WTC11 (cell line): ENCODE measurements around the gene KSR2. TPM values are rescaled to one million over a fixed set of nuclear protein-coding genes. Genes with fewer than 3 reads are reported as not detected.

Source experiments
- ATAC-seq: fragments of 200-7000 bp; cut with Tn5 transposase; 2 replicates; pipeline ENCODE4 v1.10.0; 2021; ENCODE audit warnings: mild to moderate bottlenecking, moderate library complexity
- CTCF ChIA-PET: fragments of 300-600 bp; sonication (Branson Sonifier 250); formaldehyde crosslinking; loops from one replicate; lab custom pipeline; 2021; ENCODE audit warnings: antibody characterized with exemption; lab: Charles Lee
- POLR2A ChIA-PET: fragments of 350-600 bp; sonication (Branson Sonifier 250); formaldehyde crosslinking; loops from one replicate; lab custom pipeline; 2021; ENCODE audit warnings: antibody characterized with exemption; lab: Charles Lee
- DNase-seq: peaks from one replicate; pipeline ENCODE4 v3.0.0; 2021; ENCODE audit warnings: low spot score
- H3K27ac Mint-ChIP-seq: 2 replicates; pipeline ENCODE4 v1.8.0; 2021; ENCODE audit warnings: mixed read lengths
- H3K27me3 Mint-ChIP-seq: 2 replicates; pipeline ENCODE4 v1.8.0; 2021; ENCODE audit warnings: low read depth, mild to moderate bottlenecking, moderate library complexity, mixed read lengths
- H3K36me3 Mint-ChIP-seq: 2 replicates; pipeline ENCODE4 v1.8.0; 2021; ENCODE audit warnings: mixed read lengths
- H3K4me1 Mint-ChIP-seq: 2 replicates; pipeline ENCODE4 v1.8.0; 2022; ENCODE audit warnings: mixed read lengths
- H3K4me3 Mint-ChIP-seq: 2 replicates; pipeline ENCODE4 v1.8.0; 2021; ENCODE audit warnings: mild to moderate bottlenecking, moderate library complexity, mixed read lengths
- H3K9me3 Mint-ChIP-seq: 2 replicates; pipeline ENCODE4 v1.8.0; 2021; ENCODE audit warnings: mixed read lengths
- ATF1 ChIP-seq: sonication (generic); formaldehyde crosslinking; IDR thresholded peaks from 2 replicates; pipeline ENCODE4 v1.8.1; 2023; ENCODE audit warnings: mild to moderate bottlenecking, moderate library complexity, missing genetic modification reagents
- ELF4 ChIP-seq: sonication (generic); formaldehyde crosslinking; IDR thresholded peaks from 2 replicates; pipeline ENCODE4 v1.8.1; 2022; ENCODE audit warnings: low read depth, mild to moderate bottlenecking, moderate library complexity, missing genetic modification reagents
- GTF2I ChIP-seq: fragments of 250-450 bp; sonication (Bioruptor Pico); conservative IDR thresholded peaks from 2 replicates; pipeline ENCODE4 v1.4.0; 2021; ENCODE audit warnings: mild to moderate bottlenecking
- IRF1 ChIP-seq: sonication (generic); formaldehyde crosslinking; IDR thresholded peaks from 2 replicates; pipeline ENCODE4 v1.8.0; 2023; ENCODE audit warnings: missing genetic modification reagents
- JAZF1 ChIP-seq: fragments of 250-450 bp; sonication (Bioruptor Pico); IDR thresholded peaks from 2 replicates; pipeline ENCODE4 v1.9.0; 2021; ENCODE audit warnings: moderate library complexity, mild to moderate bottlenecking, inconsistent platforms
- JUN ChIP-seq: sonication (generic); formaldehyde crosslinking; IDR thresholded peaks from 2 replicates; pipeline ENCODE4 v1.8.0; 2023; ENCODE audit warnings: mild to moderate bottlenecking, missing genetic modification reagents
- NFATC4 ChIP-seq: fragments of 250-450 bp; sonication (Bioruptor Pico); IDR thresholded peaks from 2 replicates; pipeline ENCODE4 v1.9.0; 2021; ENCODE audit warnings: mild to moderate bottlenecking
- NFYB ChIP-seq: sonication (generic); formaldehyde crosslinking; conservative IDR thresholded peaks from 2 replicates; pipeline ENCODE4 v1.8.0; 2022; ENCODE audit warnings: low read depth, missing genetic modification reagents
- OVOL2 ChIP-seq: fragments of 250-450 bp; sonication (Bioruptor Pico); IDR thresholded peaks from 2 replicates; pipeline ENCODE4 v1.9.0; 2021; ENCODE audit warnings: mild to moderate bottlenecking, borderline replicate concordance
- PRDM15 ChIP-seq: sonication (generic); formaldehyde crosslinking; IDR thresholded peaks from 2 replicates; pipeline ENCODE4 v1.8.0; 2022; ENCODE audit warnings: missing genetic modification reagents
- SMAD3 ChIP-seq: sonication (generic); formaldehyde crosslinking; IDR thresholded peaks from 2 replicates; pipeline ENCODE4 v1.8.0; 2022; ENCODE audit warnings: missing genetic modification reagents, mild to moderate bottlenecking, borderline replicate concordance
- TEAD1 ChIP-seq: sonication (generic); formaldehyde crosslinking; IDR thresholded peaks from 2 replicates; pipeline ENCODE4 v1.8.0; 2022; ENCODE audit warnings: mild to moderate bottlenecking, missing genetic modification reagents
- ZBTB21 ChIP-seq: sonication (generic); formaldehyde crosslinking; IDR thresholded peaks from 2 replicates; pipeline ENCODE4 v1.8.1; 2023; ENCODE audit warnings: mild to moderate bottlenecking, missing genetic modification reagents, borderline replicate concordance
- ZBTB43 ChIP-seq: sonication (generic); formaldehyde crosslinking; IDR thresholded peaks from 2 replicates; pipeline ENCODE4 v1.8.1; 2023; ENCODE audit warnings: mild to moderate bottlenecking, missing genetic modification reagents
- ZNF138 ChIP-seq: sonication (generic); formaldehyde crosslinking; conservative IDR thresholded peaks from 2 replicates; pipeline ENCODE4 v1.8.1; 2022; ENCODE audit warnings: mild to moderate bottlenecking, moderate library complexity, missing genetic modification reagents
- ZNF317 ChIP-seq: sonication (generic); formaldehyde crosslinking; IDR thresholded peaks from 2 replicates; pipeline ENCODE4 v1.8.1; 2023; ENCODE audit warnings: low read depth, mild to moderate bottlenecking, moderate library complexity, missing genetic modification reagents, borderline replicate concordance
- ZNF396 ChIP-seq: fragments of 250-450 bp; sonication (Bioruptor Pico); IDR thresholded peaks from 2 replicates; pipeline ENCODE4 v1.8.0; 2021; ENCODE audit warnings: mild to moderate bottlenecking, moderate library complexity, borderline replicate concordance
- ZNF512 ChIP-seq: sonication (generic); formaldehyde crosslinking; IDR thresholded peaks from 2 replicates; pipeline ENCODE4 v1.8.1; 2022; ENCODE audit warnings: missing genetic modification reagents, borderline replicate concordance
- ZNF671 ChIP-seq: fragments of 250-450 bp; sonication (Bioruptor Pico); IDR thresholded peaks from 2 replicates; pipeline ENCODE4 v1.8.0; 2021; ENCODE audit warnings: mild to moderate bottlenecking
- ZSCAN18 ChIP-seq: fragments of 250-450 bp; sonication (Bioruptor Pico); IDR thresholded peaks from 2 replicates; pipeline ENCODE4 v2.1.2; 2022; ENCODE audit warnings: mild to moderate bottlenecking, moderate library complexity
- total RNA-seq: library from RNA; stranded (reverse); gene quantifications from 3 replicates; pipeline ENCODE4 v1.2.3, GENCODE V29; 2021

Gene KSR2
- total RNA-seq, 1 experiment from 2014 or later = 2.4 TPM

- Mint-ChIP-seq H3K27ac (no peak overlapping the region), H3K4me1 (peaks cover 17% of the 10 kb centered on the region), H3K36me3 (0 out of 2 replicates have a peak, but pooled peaks cover under 1% of the 10 kb centered on the region), H3K27me3 (no peaks in the 10 kb centered on the region; the same call in 1 of the 2 replicates), H3K4me3 (no peak overlapping the region), H3K9me3 (peaks cover 13% of the 10 kb centered on the region)
- ATAC-seq (no peak), DNase-seq (no peak)
- TF ChIP-seq ZNF396 (CRISPR knock-in tag) = no peak
- no peak for TF ChIP-seq ELF4 (CRISPR knock-in tag)
- TF ChIP-seq ZBTB21 (CRISPR knock-in tag) = no peak
- TF ChIP-seq ZBTB43 (CRISPR knock-in tag) = no peak
- TF ChIP-seq PRDM15 (CRISPR knock-in tag) = no peak
- TF ChIP-seq ZNF671 = no peak
- TF ChIP-seq ZNF138 (CRISPR knock-in tag) = no peak
- TF ChIP-seq ZNF317 (CRISPR knock-in tag) = no peak
- TF ChIP-seq JAZF1 (CRISPR knock-in tag) = no peak
- TF ChIP-seq NFYB (CRISPR knock-in tag) = no peak
- no peak for TF ChIP-seq OVOL2 (CRISPR knock-in tag)
- no peak for TF ChIP-seq IRF1 (CRISPR knock-in tag)
- no peak for TF ChIP-seq SMAD3 (CRISPR knock-in tag)
- TF ChIP-seq ATF1 (CRISPR knock-in tag) = no peak
- TF ChIP-seq ZSCAN18 (CRISPR knock-in tag) = no peak
- TF ChIP-seq TEAD1 (CRISPR knock-in tag) = no peak
- TF ChIP-seq ZNF512 (CRISPR knock-in tag) = no peak
- TF ChIP-seq NFATC4 = no peak
- no peak for TF ChIP-seq JUN
- no peak for TF ChIP-seq GTF2I (CRISPR knock-in tag)
- POLR2A ChIA-PET = no interaction called here
- CTCF ChIA-PET = no interaction called here
Measured at GRCh38 chr12:117699575-117699974, 269.2 kb downstream of the KSR2 start.
